HK-2 (cell line): ENCODE results near the gene FER.
"Not testable (repeated sequence)": the region's sequence is repeated elsewhere in the genome, so short reads cannot be mapped to it uniquely, and the experiment has no call there.

ENCODE experiments used
- DNase-seq: peaks from one replicate; pipeline ENCODE4 v3.0.0-alpha.2; 2018; ENCODE audit not compliant: unreplicated experiment

The FER gene

DNA sequence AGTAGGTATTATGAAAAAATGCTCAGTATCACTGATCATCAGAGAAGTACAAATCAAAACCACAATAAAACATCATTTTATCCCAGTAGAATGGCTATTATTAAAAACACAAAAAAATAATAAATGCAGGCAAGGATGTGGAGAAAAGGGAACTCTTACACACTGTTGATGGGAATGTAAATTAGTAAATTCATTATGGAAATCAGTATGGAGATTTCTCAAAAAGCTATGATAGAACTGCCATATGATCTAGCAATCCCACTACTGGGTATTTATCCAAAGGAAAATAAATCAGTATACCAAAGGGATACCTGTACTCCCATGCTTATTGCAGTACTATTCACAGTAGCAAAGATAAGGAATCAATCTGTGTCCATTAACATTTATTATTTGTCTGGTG, 209.6 kb downstream of the FER start:
- DNase-seq, result no peak

DNA sequence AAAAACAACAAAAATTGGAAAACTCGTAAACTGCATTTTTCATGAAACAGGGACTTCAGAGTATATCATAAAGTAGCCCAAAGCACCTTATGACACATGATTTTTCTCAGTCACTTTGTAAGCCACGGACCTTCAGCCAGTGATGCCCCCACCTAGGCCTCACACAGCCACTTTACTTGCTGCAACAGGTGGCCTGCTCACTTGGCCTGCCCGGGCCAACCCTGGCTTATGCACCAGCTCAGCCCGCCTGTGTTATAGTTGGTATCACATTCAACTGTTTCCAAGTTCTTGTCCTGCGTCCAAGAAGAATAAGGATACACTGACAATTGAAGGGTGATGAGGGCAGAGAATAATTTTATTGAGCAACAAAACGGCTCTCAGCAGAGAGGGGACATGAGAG, 219.2 kb downstream of the FER start:
- DNase-seq, result no peak

- no peak for DNase-seq
Measured at GRCh38 chr5:108974594-108974993, 226.9 kb downstream of the FER start.

DNA sequence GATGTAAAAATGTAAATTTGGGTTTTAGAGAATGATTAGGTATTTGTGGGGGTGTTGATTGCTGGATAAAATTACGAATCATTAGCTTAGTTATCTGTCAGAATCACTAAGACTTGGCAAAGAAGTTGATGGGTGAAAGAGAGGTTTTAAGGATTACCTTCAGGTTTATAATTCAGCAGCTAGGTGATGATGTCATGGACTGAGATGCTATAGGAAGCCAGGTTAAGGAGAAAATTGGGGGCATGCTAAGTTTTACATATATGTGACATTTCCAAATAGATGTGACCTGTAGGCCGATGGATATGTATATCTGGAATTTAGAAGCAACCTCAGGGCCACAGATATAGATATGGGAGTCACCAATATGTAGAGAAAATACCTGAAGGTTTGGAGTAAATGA, 228.0 kb downstream of the FER start:
- no peak for DNase-seq

DNA sequence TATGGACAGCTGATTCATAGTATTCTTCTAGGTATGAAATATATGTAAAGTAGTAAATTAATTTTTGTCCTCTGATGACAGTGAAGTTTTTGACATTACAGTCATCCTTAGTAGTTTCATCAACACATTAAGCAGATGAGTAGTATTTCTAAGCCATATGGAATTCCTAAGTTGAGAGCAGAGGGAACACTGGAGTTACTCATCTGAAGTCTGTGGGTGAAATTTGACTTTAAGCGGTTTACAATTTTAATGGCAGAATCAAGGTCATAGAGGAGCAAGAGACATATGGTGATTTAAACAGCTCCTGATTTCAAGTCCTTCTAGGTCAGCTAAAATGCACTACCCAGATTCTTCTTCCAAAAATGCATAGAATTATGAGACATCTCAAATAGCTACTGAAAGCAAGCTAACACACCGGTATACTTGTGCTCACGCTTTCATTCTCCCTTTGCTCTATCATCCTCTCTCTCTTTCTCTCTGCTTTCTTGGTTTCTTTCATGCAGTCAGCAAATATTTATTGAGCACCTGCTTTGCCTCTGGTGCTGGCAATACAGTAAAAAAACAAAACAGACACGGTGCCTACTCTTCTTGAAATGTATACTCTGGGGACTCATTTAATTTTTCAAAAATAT, 235.9 kb downstream of the FER start:
- no peak for DNase-seq

DNA sequence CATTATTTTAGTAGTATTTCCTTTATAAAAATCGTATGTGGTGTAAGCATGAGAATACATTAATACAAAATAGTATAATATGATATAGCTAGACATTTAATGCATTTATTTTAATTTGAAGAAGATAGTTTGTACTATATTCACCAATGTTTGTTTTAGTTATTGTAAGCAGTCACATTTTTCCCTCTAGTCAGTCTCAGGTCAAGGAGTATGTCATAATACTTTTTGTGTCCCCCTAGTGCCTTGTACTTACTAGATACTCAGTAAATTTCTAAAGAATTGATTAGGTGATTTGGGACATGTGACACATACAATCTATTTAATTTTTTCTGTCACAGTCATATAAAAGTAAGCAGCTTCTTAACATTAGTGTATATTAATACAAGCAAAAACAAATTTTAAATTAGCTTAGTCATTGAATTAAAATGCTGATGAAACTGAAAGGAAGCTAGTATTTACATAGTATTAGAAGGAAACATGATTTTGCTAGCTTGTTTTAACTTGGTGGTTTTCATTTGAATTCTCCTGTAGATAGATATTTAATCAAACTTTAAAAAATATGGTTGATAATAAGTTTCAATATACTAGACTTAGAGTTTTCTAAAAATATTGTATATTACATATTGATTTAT, 242.2 kb downstream of the FER start:
- no peak for DNase-seq

- DNase-seq, result not testable (repeated sequence)
Measured at GRCh38 chr5:108992396-108993085, 244.8 kb downstream of the FER start.

GRCh38 chr5:108993440-108993839, 245.7 kb downstream of the FER start:
- DNase-seq, result not testable (repeated sequence)

DNA sequence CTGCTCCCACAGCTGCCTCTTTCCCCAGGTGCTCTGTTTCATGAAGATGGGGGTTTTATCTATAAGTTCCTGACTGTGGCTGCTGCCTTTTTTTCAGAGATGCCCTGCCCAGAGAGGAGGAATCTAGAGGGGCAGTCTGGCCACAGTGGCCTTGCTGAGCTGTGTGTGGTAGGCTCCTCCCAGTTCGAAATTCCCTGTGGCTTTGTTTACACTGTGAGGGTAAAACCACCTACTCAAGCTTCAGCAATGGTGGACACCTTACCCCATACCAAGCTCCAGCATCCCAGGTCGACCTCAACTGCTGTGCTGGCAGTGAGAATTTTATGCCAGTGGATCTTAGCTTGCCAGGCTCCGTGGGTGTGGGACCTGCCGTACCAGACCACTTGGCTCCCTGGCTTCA, 250.0 kb downstream of the FER start:
- DNase-seq, result no peak

DNA sequence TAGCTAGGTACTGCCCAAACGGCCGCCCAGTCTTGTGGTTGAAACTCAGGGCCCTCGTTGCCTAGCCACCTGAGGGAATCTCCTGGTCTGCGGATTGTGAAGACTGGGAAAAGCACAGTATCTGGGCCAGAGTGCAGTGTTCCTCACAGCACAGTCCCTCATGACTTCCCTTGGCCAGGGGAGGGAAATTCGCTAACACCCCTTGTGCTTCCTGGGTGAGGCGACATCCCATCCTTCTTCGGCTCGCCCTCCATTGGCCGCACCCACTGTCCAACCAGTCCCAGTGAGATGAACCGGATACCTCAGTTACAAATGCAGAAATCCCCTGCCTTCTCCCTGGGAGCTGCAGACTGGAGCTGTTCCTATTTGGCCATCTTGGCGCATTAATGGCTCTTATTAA, 250.5 kb downstream of the FER start:
- DNase-seq, result no peak

- no peak for DNase-seq
Measured at GRCh38 chr5:109003928-109004327, 256.2 kb downstream of the FER start.

GRCh38 chr5:109005297-109006009, 257.8 kb downstream of the FER start:
- no peak for DNase-seq

DNA sequence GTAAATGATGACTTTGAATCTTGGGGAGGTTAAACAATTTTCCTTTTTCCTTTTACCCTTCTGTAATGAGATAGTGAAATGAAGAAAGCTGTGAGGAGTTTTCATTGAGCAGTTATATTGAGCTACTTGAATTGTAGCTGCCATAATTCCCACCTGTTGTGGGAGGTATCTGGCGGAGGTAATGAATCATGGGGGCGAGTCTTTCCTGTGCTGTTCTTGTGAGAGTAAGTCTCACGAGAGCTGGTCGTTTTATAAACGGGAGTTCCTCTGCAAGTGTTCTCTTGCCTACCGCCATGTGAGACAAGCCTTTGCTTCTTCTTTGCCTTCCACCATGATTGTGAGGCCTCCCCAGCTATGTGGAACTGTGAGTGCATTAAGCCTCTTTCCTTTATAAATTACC, 258.4 kb downstream of the FER start:
- DNase-seq, result no peak

DNA sequence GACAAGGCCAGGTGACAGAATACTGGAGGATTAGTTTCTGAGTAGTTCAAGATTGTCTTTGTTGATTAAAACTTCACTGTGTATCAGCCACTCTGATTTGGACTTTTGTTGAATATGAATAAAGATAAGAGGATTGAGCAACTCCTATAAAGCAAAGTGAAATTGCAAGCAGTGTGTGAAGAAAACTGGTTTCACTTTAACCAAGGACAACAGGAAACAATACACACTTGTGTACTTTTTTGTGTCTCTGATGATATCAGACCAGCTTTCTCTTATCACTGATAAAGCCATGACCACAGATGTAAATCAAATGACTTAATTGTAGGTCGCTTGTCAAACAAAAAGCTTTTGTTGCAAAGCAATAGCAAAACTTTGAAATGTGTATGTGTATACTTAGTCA, 268.6 kb downstream of the FER start:
- no peak for DNase-seq

DNA sequence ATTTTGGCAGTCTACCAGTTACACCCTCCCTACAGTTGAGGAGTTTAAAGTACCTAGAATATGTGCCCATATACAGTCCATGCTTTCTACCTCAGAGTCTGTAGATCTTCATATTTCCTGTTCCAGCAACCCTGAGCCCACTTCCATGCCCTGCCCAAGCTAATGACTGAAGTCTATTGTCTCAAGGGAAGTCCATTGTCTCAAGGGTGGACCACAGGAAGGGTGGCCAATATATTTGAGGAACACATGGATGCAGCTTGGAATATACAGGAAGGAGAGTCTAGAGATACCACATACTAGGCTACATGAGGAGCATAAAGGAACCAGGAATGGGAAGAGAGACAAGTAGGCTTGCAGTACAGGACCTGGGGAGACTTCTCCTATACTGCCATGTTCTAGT, 274.4 kb downstream of the FER start:
- DNase-seq, result no peak

- DNase-seq, result not testable (repeated sequence)
Measured at GRCh38 chr5:109025729-109026128, 278.0 kb downstream of the FER start.

- DNase-seq, result no peak
Measured at GRCh38 chr5:109027983-109028607, 280.4 kb downstream of the FER start.

DNA sequence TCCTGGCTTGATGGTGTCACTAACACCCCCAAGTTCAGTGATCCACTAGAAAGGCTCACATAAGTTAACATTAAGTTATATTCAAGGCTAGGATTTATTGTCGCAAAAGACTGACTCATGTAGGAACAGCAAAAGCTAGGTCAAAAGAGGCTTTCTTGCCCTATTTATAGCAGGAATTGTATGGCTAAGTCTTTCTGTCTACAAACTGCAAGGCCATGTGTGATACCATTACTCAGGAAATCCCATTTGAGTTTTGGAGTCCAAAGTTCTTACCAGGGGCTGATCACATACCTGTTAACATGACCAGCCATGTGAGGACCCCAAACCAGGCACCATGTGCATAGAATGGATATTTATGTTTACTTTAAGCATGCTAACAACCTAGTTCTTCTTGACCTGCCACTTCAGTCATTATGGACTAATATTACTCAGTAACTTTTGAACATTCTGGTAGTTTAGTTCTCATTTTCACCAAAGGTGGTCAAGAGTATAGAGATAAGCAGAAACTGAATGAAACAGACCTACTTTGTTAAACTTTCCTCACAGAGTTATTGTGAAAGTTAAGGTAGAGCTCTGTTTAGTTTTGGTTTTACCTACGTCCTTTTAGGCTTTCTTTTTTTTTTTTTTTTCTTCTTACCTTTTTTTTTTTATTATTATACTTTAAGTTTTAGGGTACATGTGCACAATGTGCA, 281.1 kb downstream of the FER start:
- no peak for DNase-seq

DNA sequence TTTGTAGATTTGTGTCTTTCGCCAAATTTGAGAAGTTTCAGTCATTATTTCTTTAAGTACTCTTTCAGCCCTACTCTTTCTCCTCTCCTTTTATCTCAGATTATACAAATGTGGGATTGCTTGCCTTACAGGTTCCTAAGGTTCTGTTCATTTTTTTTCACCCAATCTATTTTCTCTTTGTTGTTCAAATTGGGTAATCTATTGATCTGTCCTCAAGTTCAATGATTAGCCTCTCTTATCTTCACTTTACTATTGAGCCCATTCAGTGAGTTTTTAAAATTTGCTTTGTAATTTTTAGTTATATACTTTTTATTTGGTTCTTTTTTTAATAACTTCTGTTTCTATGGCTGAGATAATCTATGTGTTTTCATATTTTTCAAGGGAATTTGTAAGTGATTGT, 282.1 kb downstream of the FER start:
- no peak for DNase-seq

GRCh38 chr5:109030360-109031143, 282.9 kb downstream of the FER start:
- DNase-seq, result no peak

- no peak for DNase-seq
Measured at GRCh38 chr5:109034306-109034705, 286.6 kb downstream of the FER start.
